Right atrium auricular region (tissue), 2 donors: Measurements from ENCODE around the gene TRAPPC3L. TPM values are rescaled to one million over a fixed set of nuclear protein-coding genes. Genes with fewer than 3 reads are reported as not detected.

Experiments used
- DNase-seq: peaks from one replicate; pipeline ENCODE4 v3.0.0-alpha.2; 2019; ENCODE audit warnings: low spot score
- H3K27ac ChIP-seq, 2 donors: fragments of 200-600 bp; sonication (generic); 1 replicate in 1 of 2; 2 replicates in 1 of 2; pipeline ENCODE4 v1.5.1; 2016 to 2019
- H3K27me3 ChIP-seq, 2 donors: fragments of 200-600 bp; sonication (generic); one replicate each; pipeline versions ENCODE4 v1.5.1 to v1.6.0; 2017 to 2019
- H3K36me3 ChIP-seq: fragments of 200-600 bp; sonication (generic); one replicate; pipeline ENCODE4 v1.5.1; 2016
- H3K4me1 ChIP-seq, 2 donors: fragments of 200-600 bp; sonication (generic); one replicate each; pipeline versions ENCODE4 v1.5.1 to v1.6.0; 2017 to 2019
- H3K4me3 ChIP-seq, 2 donors: fragments of 200-600 bp; sonication (generic); 1 replicate in 1 of 2; 2 replicates in 1 of 2; pipeline ENCODE4 v1.5.1; 2017 to 2019; ENCODE audit warnings: mild to moderate bottlenecking in 1 of 2, moderate library complexity in 1 of 2
- H3K9me3 ChIP-seq, 2 donors: fragments of 200-600 bp; sonication (generic); one replicate each; pipeline ENCODE4 v1.5.1; 2019
- CTCF ChIP-seq, 2 donors: fragments of 200-600 bp; sonication (generic); IDR thresholded peaks; one replicate each; pipeline ENCODE4 v1.5.1; 2019; ENCODE audit warnings: antibody characterized with exemption in 2 of 2
- total RNA-seq, 2 donors: library from RNA; depleted of rRNA; stranded (reverse); fragments of >200 nt; gene quantifications; one replicate each; pipeline ENCODE4 v1.1.0, GENCODE V29; 2016

The TRAPPC3L gene
- total RNA-seq, 2 donors from 2014 or later = 0.20 TPM; not detected in 1

GRCh38 chr6:116483616-116484015 lies 61.9 kb downstream of the TRAPPC3L start:
- DNase-seq = no peak
- TF ChIP-seq CTCF (IDR thresholded peaks at IDR 0.05) = no peak

GRCh38 chr6:116482780-116483179 lies 62.7 kb downstream of the TRAPPC3L start:
- no peak for DNase-seq
- no peaks in the 10 kb centered on the region for H3K9me3 ChIP-seq
- H3K27me3 ChIP-seq = no peaks in the 10 kb centered on the region
- H3K4me1 ChIP-seq = no peaks in the 10 kb centered on the region
- no peak overlapping the region for H3K27ac ChIP-seq
- H3K36me3 ChIP-seq = no peaks in the 10 kb centered on the region
- no peak overlapping the region for H3K4me3 ChIP-seq
- no peak for TF ChIP-seq CTCF (IDR thresholded peaks at IDR 0.05)

More at GRCh38 chr6:116483616-116484015, 61.9 kb downstream of the TRAPPC3L start:
- Histone ChIP-seq H3K4me1 (no peaks in the 10 kb centered on the region), H3K4me3 (no peak overlapping the region), H3K36me3 (no peaks in the 10 kb centered on the region), H3K9me3 (no peaks in the 10 kb centered on the region), H3K27ac (no peak overlapping the region), H3K27me3 (no peaks in the 10 kb centered on the region)

GRCh38 chr6:116476002-116476678 lies 69.3 kb downstream of the TRAPPC3L start:
- Histone ChIP-seq H3K4me3 (no peak overlapping the region), H3K27ac (no peak overlapping the region), H3K27me3 (no peaks in the 10 kb centered on the region), H3K4me1 (no peaks in the 10 kb centered on the region), H3K9me3 (no peaks in the 10 kb centered on the region), H3K36me3 (no peaks in the 10 kb centered on the region)
- no peak for DNase-seq
- TF ChIP-seq CTCF (IDR thresholded peaks at IDR 0.05) = no peak

GRCh38 chr6:116475141-116475540 lies 70.3 kb downstream of the TRAPPC3L start:
- Histone ChIP-seq H3K4me3 (no peak overlapping the region), H3K27ac (no peak overlapping the region), H3K4me1 (no peaks in the 10 kb centered on the region), H3K27me3 (no peaks in the 10 kb centered on the region), H3K9me3 (no peaks in the 10 kb centered on the region), H3K36me3 (no peaks in the 10 kb centered on the region)
- no peak for TF ChIP-seq CTCF (IDR thresholded peaks at IDR 0.05)
- no peak for DNase-seq

GRCh38 chr6:116472706-116473105 lies 72.8 kb downstream of the TRAPPC3L start:
- Histone ChIP-seq H3K9me3 (no peaks in the 10 kb centered on the region), H3K4me1 (peaks cover 0 to 7% of the 10 kb centered on the region in 2 donors), H3K4me3 (no peak overlapping the region), H3K36me3 (no peaks in the 10 kb centered on the region), H3K27me3 (no peaks in the 10 kb centered on the region), H3K27ac (no peak overlapping the region)
- DNase-seq = no peak
- no peak for TF ChIP-seq CTCF (IDR thresholded peaks at IDR 0.05)

GRCh38 chr6:116471531-116471930 lies 74.0 kb downstream of the TRAPPC3L start:
- no peak for TF ChIP-seq CTCF (IDR thresholded peaks at IDR 0.05)
- H3K4me3 ChIP-seq = no peak overlapping the region
- DNase-seq = no peak
- H3K36me3 ChIP-seq = no peaks in the 10 kb centered on the region
- H3K9me3 ChIP-seq = no peaks in the 10 kb centered on the region
- H3K27me3 ChIP-seq = no peaks in the 10 kb centered on the region
- peaks cover 0 to 7% of the 10 kb centered on the region in 2 donors for H3K4me1 ChIP-seq
- no peak overlapping the region for H3K27ac ChIP-seq
